ENCODE results near the gene RDH16. TPM values are rescaled to one million over a fixed set of nuclear protein-coding genes. Genes with fewer than 3 reads are reported as not detected.
A peak's percentile ranks its signal among the peaks of the same experiment; 100 is the strongest.

The RDH16 gene
- total RNA-seq, 1 experiment from 2014 or later, result 0.39 TPM

GRCh38 chr12:56932146-56932545 is 25.3 kb downstream of the RDH16 start:
- Histone ChIP-seq H3K4me2 (ENCODE audit: insufficient read depth, insufficient read length, low read length) (no peak overlapping the region), H3K79me2 (ENCODE audit: insufficient read depth, low read length) (no peaks in the 10 kb centered on the region), H2BK20ac (ENCODE audit: low read depth, low read length, poor library complexity, severe bottlenecking) (no peak overlapping the region), H2AK5ac (ENCODE audit: insufficient read length, low read length) (no peak overlapping the region), H3K9ac (ENCODE audit: extremely low read depth, insufficient read length, low read length) (no peak overlapping the region), H4K8ac (replicated peaks; ENCODE audit: insufficient read length, low read depth, low read length) (no peak overlapping the region), H2BK5ac (ENCODE audit: insufficient read length, low read length) (no peak overlapping the region), H2AFZ (ENCODE audit: low read length) (peak overlapping the region; percentile 15), H3K18ac (ENCODE audit: insufficient read length, low read depth, low read length) (no peak overlapping the region), H3K14ac (ENCODE audit: insufficient read depth, low read length) (no peak overlapping the region), H3K4ac (ENCODE audit: low read depth, low read length) (no peak overlapping the region), H3K79me1 (ENCODE audit: insufficient read depth, low read depth, low read length, poor library complexity, severe bottlenecking) (no peaks in the 10 kb centered on the region), H4K91ac (ENCODE audit: insufficient read length, low read depth, low read length) (no peak overlapping the region), H3K23me2 (ENCODE audit: insufficient read length, low read depth, low read length, poor library complexity, severe bottlenecking) (no peaks in the 10 kb centered on the region), H3T11ph (ENCODE audit: low read length) (no peak overlapping the region), H4K20me1 (ENCODE audit: control insufficient read depth, insufficient read depth, insufficient read length) (no peaks in the 10 kb centered on the region), H2BK120ac (ENCODE audit: low read depth, low read length, poor library complexity, severe bottlenecking) (no peak overlapping the region), H4K5ac (ENCODE audit: insufficient read length, low read depth, low read length) (no peak overlapping the region), H2BK15ac (ENCODE audit: low read depth, low read length) (no peak overlapping the region), H3K27ac (ENCODE audit: insufficient read length, low read depth, low read length) (no peak overlapping the region), H3K23ac (ENCODE audit: insufficient read length, low read depth, low read length) (no peak overlapping the region), H3K9me3 (ENCODE audit: control insufficient read depth, low read depth, low read length) (no peaks in the 10 kb centered on the region), H3K4me1 (ENCODE audit: insufficient read depth, low read length) (peaks cover 6% of the 10 kb centered on the region; the same call in 1 of the 2 replicates), H3K56ac (ENCODE audit: insufficient read length, low read depth, low read length) (no peak overlapping the region), H2BK12ac (ENCODE audit: insufficient read length, low read depth, low read length) (no peak overlapping the region), H3K27me3 (ENCODE audit: insufficient read depth, low read length) (no peaks in the 10 kb centered on the region)
- H3K4me3 Mint-ChIP-seq, result no peak overlapping the region
- no peak for DNase-seq
- no peaks in the 10 kb centered on the region; a peak in 2 of 5 replicates for H3K9me3 Mint-ChIP-seq
- H3K4me1 Mint-ChIP-seq, result peaks cover 36 to 38% of the 10 kb centered on the region in 2 experiments
- no peaks in the 10 kb centered on the region for H3K36me3 Mint-ChIP-seq (ENCODE audit: insufficient read depth in 1 of 3, low read depth in 3 of 3)
- H3K27me3 Mint-ChIP-seq (ENCODE audit: low read depth), result peaks cover 7% of the 10 kb centered on the region
- H3K27ac Mint-ChIP-seq, result no peak overlapping the region
- WGBS (ENCODE audit: extremely low coverage, insufficient read length, low lambda C conversion rate), result no CpG with 5 or more reads among the region's 5 CpGs
- TF ChIP-seq, protein P1, sequence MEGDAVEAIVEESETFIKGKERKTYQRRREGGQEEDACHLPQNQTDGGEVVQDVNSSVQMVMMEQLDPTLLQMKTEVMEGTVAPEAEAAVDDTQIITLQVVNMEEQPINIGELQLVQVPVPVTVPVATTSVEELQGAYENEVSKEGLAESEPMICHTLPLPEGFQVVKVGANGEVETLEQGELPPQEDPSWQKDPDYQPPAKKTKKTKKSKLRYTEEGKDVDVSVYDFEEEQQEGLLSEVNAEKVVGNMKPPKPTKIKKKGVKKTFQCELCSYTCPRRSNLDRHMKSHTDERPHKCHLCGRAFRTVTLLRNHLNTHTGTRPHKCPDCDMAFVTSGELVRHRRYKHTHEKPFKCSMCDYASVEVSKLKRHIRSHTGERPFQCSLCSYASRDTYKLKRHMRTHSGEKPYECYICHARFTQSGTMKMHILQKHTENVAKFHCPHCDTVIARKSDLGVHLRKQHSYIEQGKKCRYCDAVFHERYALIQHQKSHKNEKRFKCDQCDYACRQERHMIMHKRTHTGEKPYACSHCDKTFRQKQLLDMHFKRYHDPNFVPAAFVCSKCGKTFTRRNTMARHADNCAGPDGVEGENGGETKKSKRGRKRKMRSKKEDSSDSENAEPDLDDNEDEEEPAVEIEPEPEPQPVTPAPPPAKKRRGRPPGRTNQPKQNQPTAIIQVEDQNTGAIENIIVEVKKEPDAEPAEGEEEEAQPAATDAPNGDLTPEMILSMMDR (conservative IDR thresholded peaks at IDR 0.05), result no peak
